K562 (cell line): ENCODE measurements around the gene CDHR2. TPM values are rescaled to one million over a fixed set of nuclear protein-coding genes. Genes with fewer than 3 reads are reported as not detected.

Source experiments
- CHD1 ChIP-seq: fragments of 200-600 bp; sonication (generic); IDR thresholded peaks from one replicate; pipeline ENCODE4 v1.6.1; 2012; ENCODE audit warnings: mild to moderate bottlenecking, moderate library complexity, low read length, inconsistent platforms
- EGR1 ChIP-seq: fragments of 450-650 bp; conservative IDR thresholded peaks from 2 replicates; pipeline ENCODE4 v1.6.1; 2017; ENCODE audit warnings: mild to moderate bottlenecking
- FOXA1 ChIP-seq: fragments of 450-650 bp; IDR thresholded peaks from 2 replicates; pipeline ENCODE4 v1.6.1; 2016; ENCODE audit warnings: mild to moderate bottlenecking, borderline replicate concordance
- HDAC1 ChIP-seq, 2 experiments: fragments of 450-650 bp; IDR thresholded peaks; 2 replicates each; pipeline ENCODE4 v1.6.1; 2016 to 2017; ENCODE audit warnings: inconsistent platforms in 1 of 2, mild to moderate bottlenecking in 1 of 2, moderate library complexity in 1 of 2
- LEF1 ChIP-seq: fragments of 450-650 bp; IDR thresholded peaks from 2 replicates; pipeline ENCODE4 v1.6.1; 2016; ENCODE audit warnings: mild to moderate bottlenecking
- MXD1 ChIP-seq: fragments of 250-450 bp; sonication (Bioruptor Pico); IDR thresholded peaks from 2 replicates; pipeline ENCODE4 v1.8.0; 2021; ENCODE audit warnings: borderline replicate concordance, mild to moderate bottlenecking, moderate library complexity; ENCODE audit not compliant: poor library complexity, severe bottlenecking
- YY1 ChIP-seq, 3 experiments: IDR thresholded peaks; 2 replicates each; pipeline ENCODE4 v1.6.1; 2011; ENCODE audit warnings: low read length in 2 of 3, mild to moderate bottlenecking in 2 of 3, moderate library complexity in 2 of 3, borderline replicate concordance in 1 of 3, control low read depth in 1 of 3, low read depth in 1 of 3; ENCODE audit not compliant: insufficient read depth in 3 of 3, insufficient replicate concordance in 2 of 3, control insufficient read depth in 1 of 3, insufficient read length in 1 of 3; ENCODE audit errors: extremely low read depth in 1 of 3
- ZNF124 ChIP-seq: sonication (generic); formaldehyde crosslinking; IDR thresholded peaks from 2 replicates; pipeline ENCODE4 v1.8.1; 2022; ENCODE audit warnings: missing genetic modification reagents
- ZNF311 ChIP-seq: fragments of 250-450 bp; sonication (Bioruptor Pico); IDR thresholded peaks from 2 replicates; pipeline ENCODE4 v1.4.0; 2020; ENCODE audit warnings: mild to moderate bottlenecking, moderate library complexity
- ZNF347 ChIP-seq: fragments of 450-650 bp; formaldehyde crosslinking; IDR thresholded peaks from 2 replicates; pipeline ENCODE4 v1.4.0; 2020; ENCODE audit warnings: low read depth, mild to moderate bottlenecking, moderate library complexity
- polyA plus RNA-seq, 8 experiments: library from polyadenylated mRNA; depleted of rRNA in 4 of 8; stranded (reverse) in 5 of 8; unstranded in 3 of 8; fragments of >200 nt; fragmentation: Nextera tagmentation in 2 of 8; fragmentation: Illumina TruSeq in 1 of 8; extraction: Ambion mirVana in 2 of 8; extraction: Trizol in 1 of 8; gene quantifications; 2 replicates each; pipeline versions ENCODE4 v1.2.1 to v1.2.3, GENCODE V29; 2011 to 2014; ENCODE audit warnings: inconsistent platforms in 1 of 8, missing spikeins in 1 of 8
- total RNA-seq, 7 experiments: library from RNA; depleted of rRNA in 6 of 7; stranded (reverse); fragments of >200 nt in 6 of 7; fragmentation: Illumina TruSeq in 2 of 7; extraction: Trizol in 2 of 7; gene quantifications; 2 replicates each; pipeline versions ENCODE4 v1.2.1 to v1.2.3, GENCODE V29; 2011 to 2021; ENCODE audit warnings: low replicate concordance in 1 of 7

CDHR2 gene
- total and polyA plus RNA-seq, 9 of the 15 experiments (the other 6 are each of a cell fraction or from before 2014, with no cell fraction given): 0.01 to 0.62 (median 0.09) TPM; not detected in 2

- peak in 1 of 3 experiments; percentile 14 for TF ChIP-seq YY1 (IDR thresholded peaks at IDR 0.05; ENCODE audit: borderline replicate concordance in 1 of 3, control insufficient read depth in 1 of 3, extremely low read depth in 1 of 3, insufficient read depth in 3 of 3, insufficient read length in 1 of 3, insufficient replicate concordance in 2 of 3, low read depth in 1 of 3, low read length in 2 of 3)
- TF ChIP-seq ZNF347 (CRISPR knock-in tag): no peak
- TF ChIP-seq CHD1: no peak
- 0 out of 2 replicates have a peak, but pooled peaks have one; percentile 13 for TF ChIP-seq ZNF311
- 0 out of 2 replicates have a peak, but pooled peaks have one; percentile 13 for TF ChIP-seq LEF1
- TF ChIP-seq EGR1: peak; percentile 68
- TF ChIP-seq FOXA1: no peak
- TF ChIP-seq HDAC1 (IDR thresholded peaks at IDR 0.05): 0 out of 4 replicates have a peak, but pooled peaks of 1 of the 2 experiments have one; percentile 16
- no peak for TF ChIP-seq MXD1 (CRISPR knock-in tag)
- TF ChIP-seq ZNF124 (CRISPR knock-in tag): no peak
Measured at GRCh38 chr5:176542135-176542595, 7.0 kb upstream of the CDHR2 start (continued).
